IMR-90 (cell line): ENCODE measurements around the gene PLEKHG5. TPM values are rescaled to one million over a fixed set of nuclear protein-coding genes. Genes with fewer than 3 reads are reported as not detected.

Experiments
- ATAC-seq: fragments of 200-7000 bp; cut with Tn5 transposase; 2 replicates; pipeline ENCODE4 v1.9.1; 2020; ENCODE audit warnings: low read depth, mild to moderate bottlenecking, moderate library complexity
- BruUV-seq: library from RNA; stranded (reverse); fragments of 400-500 nt; replicated peaks from 2 replicates; lab custom pipeline; 2021; lab: Mats Ljungman, UMichigan
- CTCF ChIA-PET: fragments of 300-600 bp; formaldehyde crosslinking; extraction: SDS; loops from one replicate; lab custom pipeline; 2021; ENCODE audit warnings: antibody characterized with exemption; lab: Yijun Ruan, JAX
- POLR2A ChIA-PET: fragments of 300-600 bp; sonication (Branson Sonifier 250); formaldehyde crosslinking; loops from one replicate; lab custom pipeline; 2022; ENCODE audit warnings: antibody characterized with exemption; ENCODE audit not compliant: unreplicated experiment; lab: Charles Lee
- DNase-seq: peaks from one replicate; pipeline ENCODE4 v3.0.0; 2013
- H2AFZ ChIP-seq: replicated peaks from 2 replicates; pipeline ENCODE3; 2013; ENCODE audit warnings: low read length, mild to moderate bottlenecking; ENCODE audit not compliant: poor library complexity
- H2AK5ac ChIP-seq: 2 replicates; pipeline ENCODE4 v1.6.1; 2013; ENCODE audit warnings: low read depth, low read length, inconsistent platforms
- H2AK9ac ChIP-seq: replicated peaks from 2 replicates; pipeline ENCODE3; 2013; ENCODE audit warnings: mild to moderate bottlenecking, low read depth, low read length, moderate library complexity; ENCODE audit not compliant: poor library complexity
- H2BK120ac ChIP-seq: 2 replicates; pipeline ENCODE4 v1.6.1; 2013; ENCODE audit warnings: low read depth, low read length, inconsistent platforms
- H2BK15ac ChIP-seq: 3 replicates; pipeline ENCODE4 v1.6.1; 2013; ENCODE audit warnings: low read depth, low read length, inconsistent platforms
- H2BK20ac ChIP-seq: 2 replicates; pipeline ENCODE4 v1.6.1; 2013; ENCODE audit warnings: low read depth, mild to moderate bottlenecking, inconsistent platforms, low read length, moderate library complexity
- H2BK5ac ChIP-seq: 2 replicates; pipeline ENCODE4 v1.6.1; 2013; ENCODE audit warnings: mild to moderate bottlenecking, low read depth, low read length, inconsistent platforms; ENCODE audit not compliant: poor library complexity, severe bottlenecking
- H3K14ac ChIP-seq: replicated peaks from 2 replicates; pipeline ENCODE4 v1.6.1; 2013; ENCODE audit warnings: low read depth, low read length, inconsistent platforms
- H3K18ac ChIP-seq: 2 replicates; pipeline ENCODE4 v1.6.1; 2013; ENCODE audit warnings: low read depth, low read length, control low read depth
- H3K23ac ChIP-seq: 2 replicates; pipeline ENCODE4 v1.6.1; 2013; ENCODE audit warnings: low read depth, low read length, inconsistent platforms
- H3K27ac ChIP-seq: 2 replicates; pipeline ENCODE4 v1.5.1; 2013; ENCODE audit warnings: mild to moderate bottlenecking, control low read depth, low read length; ENCODE audit not compliant: insufficient read depth
- H3K27me3 ChIP-seq: 2 replicates; pipeline ENCODE4 v1.6.1; 2013; ENCODE audit warnings: low read length; ENCODE audit not compliant: control insufficient read depth, insufficient read depth
- H3K36me3 ChIP-seq: 2 replicates; pipeline ENCODE4 v1.6.1; 2013; ENCODE audit warnings: low read length, mixed read lengths; ENCODE audit not compliant: control insufficient read depth, insufficient read depth
- H3K4ac ChIP-seq: 2 replicates; pipeline ENCODE4 v1.6.1; 2013; ENCODE audit warnings: low read depth, low read length, inconsistent platforms
- H3K4me1 ChIP-seq: 2 replicates; pipeline ENCODE4 v1.6.1; 2013; ENCODE audit warnings: low read length, mixed read lengths; ENCODE audit not compliant: control insufficient read depth, insufficient read depth
- H3K4me2 ChIP-seq: 2 replicates; pipeline ENCODE4 v1.6.1; 2013; ENCODE audit warnings: low read depth, mild to moderate bottlenecking, control low read depth, low read length, moderate library complexity
- H3K4me3 ChIP-seq: 2 replicates; pipeline ENCODE4 v1.5.1; 2013; ENCODE audit warnings: low read depth, mild to moderate bottlenecking, control low read depth, low read length, moderate library complexity; ENCODE audit not compliant: insufficient read depth
- H3K56ac ChIP-seq: 2 replicates; pipeline ENCODE4 v1.6.1; 2013; ENCODE audit warnings: low read length, inconsistent platforms; ENCODE audit not compliant: insufficient read depth; ENCODE audit errors: extremely low read depth
- H3K79me1 ChIP-seq, 2 experiments: 2 replicates each; pipeline ENCODE4 v1.6.1; 2013; ENCODE audit warnings: low read length in 2 of 2, inconsistent platforms in 1 of 2, low read depth in 1 of 2
- H3K9ac ChIP-seq: 2 replicates; pipeline ENCODE4 v1.6.1; 2013; ENCODE audit warnings: low read depth, low read length, control low read depth
- H3K9me1 ChIP-seq: 2 replicates; pipeline ENCODE4 v1.6.1; 2013; ENCODE audit warnings: low read length, inconsistent platforms; ENCODE audit not compliant: insufficient read depth
- H3K9me3 ChIP-seq: 2 replicates; pipeline ENCODE4 v1.6.1; 2013; ENCODE audit warnings: low read length; ENCODE audit not compliant: control insufficient read depth, insufficient read depth
- H4K20me1 ChIP-seq: 2 replicates; pipeline ENCODE4 v1.6.1; 2013; ENCODE audit warnings: low read length, inconsistent platforms; ENCODE audit not compliant: insufficient read depth
- H4K5ac ChIP-seq: 2 replicates; pipeline ENCODE4 v1.6.1; 2013; ENCODE audit warnings: mild to moderate bottlenecking, low read depth, low read length, control low read depth
- H4K8ac ChIP-seq, 2 experiments: 2 replicates each; pipeline ENCODE4 v1.6.1; 2013; ENCODE audit warnings: low read depth in 2 of 2, low read length in 2 of 2, control low read depth in 1 of 2, inconsistent platforms in 1 of 2
- H4K91ac ChIP-seq: 2 replicates; pipeline ENCODE4 v1.6.1; 2013; ENCODE audit warnings: low read depth, low read length, inconsistent platforms; ENCODE audit not compliant: insufficient read depth
- BHLHE40 ChIP-seq: fragments of 150-350 bp; IDR thresholded peaks from 2 replicates; pipeline ENCODE4 v1.6.1; 2016; ENCODE audit warnings: mild to moderate bottlenecking, low read depth, low read length
- CEBPB ChIP-seq: IDR thresholded peaks from 2 replicates; pipeline ENCODE4 v1.6.1; 2012; ENCODE audit warnings: low read depth, low read length, improper control_type of control experiment
- CHD1 ChIP-seq: IDR thresholded peaks from 2 replicates; pipeline ENCODE4 v1.6.1; 2012; ENCODE audit warnings: low read depth, low read length, improper control_type of control experiment
- MAFK ChIP-seq: IDR thresholded peaks from 2 replicates; pipeline ENCODE4 v1.6.1; 2012; ENCODE audit warnings: low read depth, low read length, improper control_type of control experiment
- MAZ ChIP-seq: IDR thresholded peaks from 2 replicates; pipeline ENCODE4 v1.6.1; 2012; ENCODE audit warnings: low read depth, mild to moderate bottlenecking, low read length, improper control_type of control experiment, moderate library complexity, borderline replicate concordance
- MXI1 ChIP-seq: IDR thresholded peaks from 2 replicates; pipeline ENCODE4 v1.6.1; 2012; ENCODE audit warnings: low read depth, mild to moderate bottlenecking, low read length, moderate library complexity, borderline replicate concordance
- NFE2L2 ChIP-seq: fragments of 150-350 bp; IDR thresholded peaks from 2 replicates; pipeline ENCODE4 v1.6.1; 2016; ENCODE audit warnings: low read depth, mild to moderate bottlenecking, low read length
- POLR2A ChIP-seq: IDR thresholded peaks from 2 replicates; pipeline ENCODE4 v1.6.1; 2012; ENCODE audit warnings: mild to moderate bottlenecking, low read depth, low read length
- RAD21 ChIP-seq: IDR thresholded peaks from 2 replicates; pipeline ENCODE4 v1.6.1; 2012; ENCODE audit warnings: low read length, improper control_type of control experiment
- RCOR1 ChIP-seq: IDR thresholded peaks from 2 replicates; pipeline ENCODE4 v1.6.1; 2012; ENCODE audit warnings: mild to moderate bottlenecking, low read length, improper control_type of control experiment; ENCODE audit not compliant: insufficient replicate concordance
- RFX5 ChIP-seq: IDR thresholded peaks from 2 replicates; pipeline ENCODE4 v1.8.0; 2012; ENCODE audit warnings: low read depth, mild to moderate bottlenecking, low read length, moderate library complexity
- SMC3 ChIP-seq: fragments of 150-350 bp; IDR thresholded peaks from 2 replicates; pipeline ENCODE4 v1.6.1; 2016; ENCODE audit warnings: low read depth, mild to moderate bottlenecking, antibody characterized with exemption, low read length, moderate library complexity
- WGBS, 2 experiments: methylation state at CpG; one replicate each; pipeline versions ENCODE4 v1.1.5 to v1.1.7; 2013; ENCODE audit warnings: missing lambda C conversion rate in 2 of 2; ENCODE audit not compliant: insufficient read length in 1 of 2; ENCODE audit errors: extremely low coverage in 2 of 2; 5-methylcytosine and 5-hydroxymethylcytosine counted together
- dilution Hi-C: fragments of 300-500 bp; cut with HindIII; formaldehyde crosslinking; loops from one replicate; pipeline ENCODE4 v1.14.3; 2018; ENCODE audit warnings: low sequenced_read_pairs; ENCODE audit not compliant: unreplicated experiment
- in situ Hi-C: fragments of 300-500 bp; cut with MboI; formaldehyde crosslinking; loops from 3 replicates; pipeline ENCODE4 v1.14.3; 2019; ENCODE audit warnings: low sequenced_read_pairs, inconsistent platforms, mixed read lengths
- intact Hi-C: fragments of 100-400 bp; cut with micrococcal nuclease; formaldehyde crosslinking; loops from 2 replicates; pipeline ENCODE4 v1.10.0; 2022
- polyA plus RNA-seq, 3 experiments: library from polyadenylated mRNA; depleted of rRNA; stranded (reverse); fragments of >200 nt; gene quantifications; 2 replicates each; pipeline ENCODE4 v1.2.3, GENCODE V29; 2012; ENCODE audit warnings: low replicate concordance in 1 of 3
- total RNA-seq: library from RNA; depleted of rRNA; stranded (reverse); fragments of >200 nt; gene quantifications from 2 replicates; pipeline ENCODE4 v1.2.3, GENCODE V29; 2012
- TF ChIP-seq, protein P1 (sequence below): fragments of 150-350 bp; IDR thresholded peaks from 2 replicates; pipeline ENCODE4 v1.6.1; 2017; ENCODE audit warnings: mild to moderate bottlenecking, antibody characterized with exemption, low read length, low read depth
- TF ChIP-seq, protein P2 (sequence below): conservative IDR thresholded peaks from 2 replicates; pipeline ENCODE4 v1.5.1; 2012; ENCODE audit warnings: mild to moderate bottlenecking, low read depth, low read length, improper control_type of control experiment
- TF ChIP-seq, protein P3 (sequence below): fragments of 150-350 bp; IDR thresholded peaks from 2 replicates; pipeline ENCODE4 v1.6.1; 2016; ENCODE audit warnings: low read depth, mild to moderate bottlenecking, low read length, moderate library complexity, borderline replicate concordance

Gene PLEKHG5
- total and polyA plus RNA-seq, 2 of the 4 experiments (the other 2 are of a cell fraction): 4.8 to 11.6 TPM

DNA sequence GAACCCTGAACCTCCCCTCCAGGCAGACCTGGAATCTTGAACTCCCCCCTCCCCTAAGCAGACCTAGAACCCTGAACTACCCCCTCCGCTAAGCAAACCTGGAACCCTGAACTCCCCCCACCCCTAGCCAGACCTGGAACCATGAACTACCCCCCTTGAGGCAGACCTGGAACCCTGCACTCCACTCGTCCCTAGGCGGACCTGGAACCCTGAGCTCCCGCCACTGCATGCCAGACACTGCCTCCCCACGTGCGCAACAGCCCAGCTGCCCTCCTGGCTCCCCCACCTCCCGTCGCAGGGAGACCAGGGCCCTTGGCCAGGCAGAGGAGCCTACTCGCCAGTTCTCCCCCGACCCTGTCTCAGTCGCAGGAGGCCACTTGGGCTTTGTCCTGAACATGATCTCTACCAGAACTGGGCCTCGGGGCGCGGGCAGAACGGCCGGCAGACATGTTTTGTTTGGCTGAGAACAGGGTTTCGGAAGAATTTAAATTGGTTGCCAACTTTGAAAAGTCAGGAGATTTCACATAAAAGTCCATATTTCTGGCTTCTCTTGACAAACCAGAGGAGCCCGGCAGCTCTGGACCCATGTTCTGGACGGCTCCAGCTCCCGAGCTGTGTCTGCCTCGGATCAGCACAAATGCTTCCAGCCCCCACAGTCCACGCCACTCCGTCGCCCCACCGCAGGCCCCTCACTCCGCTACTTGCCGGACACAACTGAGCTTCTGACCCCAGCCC, 9.2 kb upstream of the PLEKHG5 start:
- Histone ChIP-seq H4K20me1 (no peaks in the 10 kb centered on the region), H2BK20ac (no peak overlapping the region), H3K27me3 (peaks cover 7% of the 10 kb centered on the region), H3K56ac (no peak overlapping the region), H3K4me1 (peaks cover 9% of the 10 kb centered on the region), H4K5ac (no peak overlapping the region), H3K27ac (no peak overlapping the region), H2AFZ (no peak overlapping the region), H3K9me1 (no peaks in the 10 kb centered on the region), H3K9ac (no peak overlapping the region), H3K36me3 (no peaks in the 10 kb centered on the region), H2BK15ac (no peak overlapping the region), H2AK9ac (no peak overlapping the region), H3K14ac (no peak overlapping the region), H3K4me2 (no peak overlapping the region), H4K91ac (no peak overlapping the region), H4K8ac (no peak overlapping the region), H3K9me3 (no peaks in the 10 kb centered on the region), H3K4ac (no peak overlapping the region), H3K4me3 (no peak overlapping the region), H2AK5ac (no peak overlapping the region), H2BK5ac (no peak overlapping the region), H3K18ac (no peak overlapping the region), H2BK120ac (no peak overlapping the region), H3K79me1 (0 out of 4 replicates have a peak, but pooled peaks cover 0 to under 1% of the 10 kb centered on the region in 2 experiments), H3K23ac (no peak overlapping the region)
- ChIA-PET CTCF (interaction anchor here (1.2 kb wide), 1 partner anchor 11 kb away, joined by 3 read pairs; no protein-coding TSS in a partner anchor), POLR2A (no interaction called here)
- dilution Hi-C loops (no loop called here), intact Hi-C loops (no loop called here), in situ Hi-C loops (no loop called here)
- BruUV-seq: no TSS peak
- ATAC-seq (no peak), DNase-seq (no peak)
- 70% methylated on average over 15 of the region's 27 CpGs; no CpG with 5 or more reads in 1 of the 2 experiments for WGBS, 2 experiments
- TF ChIP-seq CEBPB (no peak), RFX5 (no peak), POLR2A (no peak), RCOR1 (no peak), BHLHE40 (no peak), NFE2L2 (no peak), SMC3 (no peak), CHD1 (no peak), MAZ (no peak), MXI1 (no peak), RAD21 (no peak), MAFK (no peak)
- TF ChIP-seq, protein P1, sequence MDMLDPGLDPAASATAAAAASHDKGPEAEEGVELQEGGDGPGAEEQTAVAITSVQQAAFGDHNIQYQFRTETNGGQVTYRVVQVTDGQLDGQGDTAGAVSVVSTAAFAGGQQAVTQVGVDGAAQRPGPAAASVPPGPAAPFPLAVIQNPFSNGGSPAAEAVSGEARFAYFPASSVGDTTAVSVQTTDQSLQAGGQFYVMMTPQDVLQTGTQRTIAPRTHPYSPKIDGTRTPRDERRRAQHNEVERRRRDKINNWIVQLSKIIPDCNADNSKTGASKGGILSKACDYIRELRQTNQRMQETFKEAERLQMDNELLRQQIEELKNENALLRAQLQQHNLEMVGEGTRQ: no peak
- TF ChIP-seq, protein P2, sequence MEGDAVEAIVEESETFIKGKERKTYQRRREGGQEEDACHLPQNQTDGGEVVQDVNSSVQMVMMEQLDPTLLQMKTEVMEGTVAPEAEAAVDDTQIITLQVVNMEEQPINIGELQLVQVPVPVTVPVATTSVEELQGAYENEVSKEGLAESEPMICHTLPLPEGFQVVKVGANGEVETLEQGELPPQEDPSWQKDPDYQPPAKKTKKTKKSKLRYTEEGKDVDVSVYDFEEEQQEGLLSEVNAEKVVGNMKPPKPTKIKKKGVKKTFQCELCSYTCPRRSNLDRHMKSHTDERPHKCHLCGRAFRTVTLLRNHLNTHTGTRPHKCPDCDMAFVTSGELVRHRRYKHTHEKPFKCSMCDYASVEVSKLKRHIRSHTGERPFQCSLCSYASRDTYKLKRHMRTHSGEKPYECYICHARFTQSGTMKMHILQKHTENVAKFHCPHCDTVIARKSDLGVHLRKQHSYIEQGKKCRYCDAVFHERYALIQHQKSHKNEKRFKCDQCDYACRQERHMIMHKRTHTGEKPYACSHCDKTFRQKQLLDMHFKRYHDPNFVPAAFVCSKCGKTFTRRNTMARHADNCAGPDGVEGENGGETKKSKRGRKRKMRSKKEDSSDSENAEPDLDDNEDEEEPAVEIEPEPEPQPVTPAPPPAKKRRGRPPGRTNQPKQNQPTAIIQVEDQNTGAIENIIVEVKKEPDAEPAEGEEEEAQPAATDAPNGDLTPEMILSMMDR: no peak
- TF ChIP-seq, protein P3, sequence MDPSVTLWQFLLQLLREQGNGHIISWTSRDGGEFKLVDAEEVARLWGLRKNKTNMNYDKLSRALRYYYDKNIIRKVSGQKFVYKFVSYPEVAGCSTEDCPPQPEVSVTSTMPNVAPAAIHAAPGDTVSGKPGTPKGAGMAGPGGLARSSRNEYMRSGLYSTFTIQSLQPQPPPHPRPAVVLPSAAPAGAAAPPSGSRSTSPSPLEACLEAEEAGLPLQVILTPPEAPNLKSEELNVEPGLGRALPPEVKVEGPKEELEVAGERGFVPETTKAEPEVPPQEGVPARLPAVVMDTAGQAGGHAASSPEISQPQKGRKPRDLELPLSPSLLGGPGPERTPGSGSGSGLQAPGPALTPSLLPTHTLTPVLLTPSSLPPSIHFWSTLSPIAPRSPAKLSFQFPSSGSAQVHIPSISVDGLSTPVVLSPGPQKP: no peak
